Prostate gland (tissue), 2 donors: ENCODE data around the gene SIAE.

Experiments used
- POLR2A ChIP-seq: fragments of 450-650 bp; IDR thresholded peaks from one replicate; pipeline ENCODE4 v1.6.1; 2016; ENCODE audit warnings: antibody characterized with exemption, mild to moderate bottlenecking
- POLR2AphosphoS5 ChIP-seq: sonication (generic); formaldehyde crosslinking; IDR thresholded peaks from one replicate; pipeline ENCODE4 v1.6.1; 2017; ENCODE audit warnings: antibody characterized with exemption
- TF ChIP-seq, protein P1 (sequence below), 4 experiments: fragments of 200-600 bp in 2 of 4; fragments of 450-650 bp in 2 of 4; sonication (generic) in 2 of 4; IDR thresholded peaks; 1 replicate in 3 of 4; 2 replicates in 1 of 4; pipeline ENCODE4 v1.5.1; 2016 to 2019; ENCODE audit warnings: antibody characterized with exemption in 4 of 4, mild to moderate bottlenecking in 2 of 4, moderate library complexity in 2 of 4

DNA sequence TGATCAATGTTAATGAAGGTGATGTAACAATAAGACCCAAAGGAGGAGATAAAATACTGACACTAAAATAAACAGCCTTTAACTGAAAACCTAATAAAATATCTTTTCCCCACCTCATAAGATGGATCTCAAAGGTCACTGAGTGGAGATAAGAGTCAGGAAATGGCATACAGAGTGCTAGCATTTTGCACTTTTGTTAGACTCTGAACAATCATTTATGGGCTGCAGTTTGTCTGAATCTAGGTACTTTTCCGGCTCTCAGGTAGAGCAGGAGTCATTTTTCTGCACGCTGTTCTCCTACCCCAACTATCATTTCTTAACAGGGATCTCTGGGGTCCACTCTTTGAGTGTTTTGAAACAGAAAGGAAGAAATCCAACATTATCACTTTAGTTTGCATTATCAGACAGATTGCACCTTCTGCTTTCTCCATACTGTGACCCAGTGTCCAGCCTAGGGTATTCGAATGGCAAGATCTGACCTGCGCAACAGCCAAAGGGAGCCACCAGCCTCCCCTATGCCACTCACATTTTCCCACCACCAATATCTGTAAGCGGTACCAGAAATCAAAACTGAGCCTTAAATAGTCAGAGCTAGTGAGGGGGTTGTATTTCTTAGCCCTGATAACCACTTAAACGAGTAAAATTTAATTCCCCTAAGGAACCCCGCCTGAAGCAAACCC, 863 bp downstream of the SIAE start:
- TF ChIP-seq POLR2AphosphoS5 (no peak), POLR2A (no peak)
- TF ChIP-seq, protein P1, sequence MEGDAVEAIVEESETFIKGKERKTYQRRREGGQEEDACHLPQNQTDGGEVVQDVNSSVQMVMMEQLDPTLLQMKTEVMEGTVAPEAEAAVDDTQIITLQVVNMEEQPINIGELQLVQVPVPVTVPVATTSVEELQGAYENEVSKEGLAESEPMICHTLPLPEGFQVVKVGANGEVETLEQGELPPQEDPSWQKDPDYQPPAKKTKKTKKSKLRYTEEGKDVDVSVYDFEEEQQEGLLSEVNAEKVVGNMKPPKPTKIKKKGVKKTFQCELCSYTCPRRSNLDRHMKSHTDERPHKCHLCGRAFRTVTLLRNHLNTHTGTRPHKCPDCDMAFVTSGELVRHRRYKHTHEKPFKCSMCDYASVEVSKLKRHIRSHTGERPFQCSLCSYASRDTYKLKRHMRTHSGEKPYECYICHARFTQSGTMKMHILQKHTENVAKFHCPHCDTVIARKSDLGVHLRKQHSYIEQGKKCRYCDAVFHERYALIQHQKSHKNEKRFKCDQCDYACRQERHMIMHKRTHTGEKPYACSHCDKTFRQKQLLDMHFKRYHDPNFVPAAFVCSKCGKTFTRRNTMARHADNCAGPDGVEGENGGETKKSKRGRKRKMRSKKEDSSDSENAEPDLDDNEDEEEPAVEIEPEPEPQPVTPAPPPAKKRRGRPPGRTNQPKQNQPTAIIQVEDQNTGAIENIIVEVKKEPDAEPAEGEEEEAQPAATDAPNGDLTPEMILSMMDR (IDR thresholded peaks at IDR 0.05): no peak
